K562 (cell line): ENCODE measurements around the gene CDC5L. TPM values are rescaled to one million over a fixed set of nuclear protein-coding genes. Genes with fewer than 3 reads are reported as not detected.

Experiments
- ATAC-seq: fragments of 200-7000 bp; cut with Tn5 transposase; 3 replicates; pipeline ENCODE4 v1.9.1; 2020; ENCODE audit warnings: moderate library complexity
- BruUV-seq: library from RNA; stranded (reverse); fragments of 400-500 nt; replicated peaks from 2 replicates; lab custom pipeline; 2021; lab: Mats Ljungman, UMichigan
- CTCF ChIA-PET: fragments of 300-600 bp; formaldehyde crosslinking; extraction: SDS; loops from one replicate; lab custom pipeline; 2021; ENCODE audit warnings: low intra/inter-chr PET ratio; lab: Yijun Ruan, JAX
- POLR2A ChIA-PET: fragments of 300-600, 350-650 bp; sonication (Branson Sonifier 250); formaldehyde crosslinking; extraction: SDS; loops from one replicate; lab custom pipeline; 2021; ENCODE audit warnings: antibody characterized with exemption, inconsistent platforms; lab: Yijun Ruan, JAX
- DNase-seq, 4 experiments: peaks; one replicate each; pipeline versions ENCODE4 v3.0.0 to v3.0.0-alpha.2; 2011 to 2018; ENCODE audit warnings: low spot score in 3 of 4, mixed read lengths in 3 of 4; ENCODE audit errors: extremely low read depth in 1 of 4
- FAIRE-seq: peaks from 2 replicates; lab custom pipeline; 2011; peaks lifted over from hg19 to GRCh38; lab: Jason Lieb, UNC
- H2AFZ ChIP-seq: 2 replicates; pipeline ENCODE4 v1.6.0; 2011; ENCODE audit warnings: low read depth, low read length, control low read depth, inconsistent platforms
- H3K27ac ChIP-seq: fragments of 200-600 bp; 3 replicates; pipeline ENCODE4 v1.8.0; 2011; ENCODE audit warnings: low read depth, mild to moderate bottlenecking, control low read depth, inconsistent platforms, low read length, moderate library complexity, mixed read lengths; ENCODE audit errors: extremely low read depth
- H3K27me3 ChIP-seq, 2 experiments: fragments of 300-600 bp in 1 of 2; 2 replicates in 1 of 2; 3 replicates in 1 of 2; pipeline versions ENCODE4 v1.6.0 to v1.8.0; 2011; ENCODE audit warnings: inconsistent platforms in 2 of 2, low read length in 2 of 2, mild to moderate bottlenecking in 1 of 2, mixed read lengths in 1 of 2, moderate library complexity in 1 of 2; ENCODE audit not compliant: control insufficient read depth in 2 of 2, insufficient read depth in 2 of 2
- H3K36me3 ChIP-seq: fragments of 300-600 bp; 3 replicates; pipeline ENCODE4 v1.8.0; 2011; ENCODE audit warnings: mild to moderate bottlenecking, low read length, inconsistent platforms; ENCODE audit not compliant: control insufficient read depth, insufficient read depth
- H3K4me1 ChIP-seq, 2 experiments: fragments of 200-600 bp in 1 of 2; replicated peaks in 1 of 2; 2 replicates in 1 of 2; 3 replicates in 1 of 2; pipeline versions ENCODE4 v1.5.1 to v1.8.0; 2011; ENCODE audit warnings: inconsistent platforms in 2 of 2, low read length in 2 of 2, mild to moderate bottlenecking in 1 of 2, mixed read lengths in 1 of 2, moderate library complexity in 1 of 2; ENCODE audit not compliant: control insufficient read depth in 2 of 2, insufficient read depth in 2 of 2
- H3K4me2 ChIP-seq: 2 replicates; pipeline ENCODE4 v1.6.1; 2011; ENCODE audit warnings: low read length, control low read depth, inconsistent platforms, mixed read lengths; ENCODE audit not compliant: insufficient read depth
- H3K4me3 ChIP-seq: fragments of 200-600 bp; sonication (generic), shearing (Covaris generic); 2 replicates; pipeline ENCODE4 v1.5.1; 2016; ENCODE audit warnings: control low read depth, inconsistent platforms
- H3K79me2 ChIP-seq: fragments of 200-600 bp; 3 replicates; pipeline ENCODE4 v1.8.0; 2011; ENCODE audit warnings: low read length, inconsistent platforms; ENCODE audit not compliant: control insufficient read depth, insufficient read depth
- H3K9ac ChIP-seq, 2 experiments: 2 replicates each; pipeline versions ENCODE4 v1.6.0 to v1.6.1; 2011; ENCODE audit warnings: low read depth in 2 of 2, low read length in 2 of 2, control low read depth in 1 of 2, inconsistent platforms in 1 of 2, mild to moderate bottlenecking in 1 of 2, mixed read lengths in 1 of 2; ENCODE audit not compliant: insufficient read depth in 1 of 2
- H3K9me1 ChIP-seq: one replicate; pipeline ENCODE4 v1.6.0; 2011; ENCODE audit warnings: inconsistent platforms, mild to moderate bottlenecking, low read length, moderate library complexity; ENCODE audit not compliant: control insufficient read depth, insufficient read depth
- H3K9me3 ChIP-seq: replicated peaks from 2 replicates; pipeline ENCODE4 v1.5.1; 2011; ENCODE audit warnings: low read depth, low read length, inconsistent platforms; ENCODE audit not compliant: control insufficient read depth, insufficient read depth
- H4K20me1 ChIP-seq: replicated peaks from 2 replicates; pipeline ENCODE4 v1.6.1; 2011; ENCODE audit warnings: low read length, inconsistent platforms, mixed read lengths; ENCODE audit not compliant: control insufficient read depth, insufficient read depth
- BRD9 ChIP-seq: fragments of 450-650 bp; IDR thresholded peaks from 2 replicates; pipeline ENCODE4 v1.6.1; 2018; ENCODE audit warnings: low read depth; ENCODE audit not compliant: partially characterized antibody
- FOSL1 ChIP-seq: fragments of 200-800 bp; sonication (Bioruptor generic); conservative IDR thresholded peaks from 2 replicates; pipeline ENCODE4 v1.6.1; 2016; ENCODE audit warnings: missing genetic modification characterization, missing compliant biosample characterization
- STAT5B ChIP-seq: fragments of 250-450 bp; sonication (Bioruptor Pico); IDR thresholded peaks from 2 replicates; pipeline ENCODE4 v1.8.0; 2021; ENCODE audit warnings: mild to moderate bottlenecking, inconsistent platforms
- SUPT5H ChIP-seq: fragments of 450-650 bp; IDR thresholded peaks from 2 replicates; pipeline ENCODE4 v1.6.1; 2016
- ZNF263 ChIP-seq: sonication (generic); formaldehyde crosslinking; IDR thresholded peaks from 2 replicates; pipeline ENCODE4 v1.8.0; 2022; ENCODE audit warnings: mild to moderate bottlenecking, missing genetic modification reagents, borderline replicate concordance
- WGBS: fragments of 100-300 bp; shearing (Covaris generic); methylation state at CpG from one replicate; pipeline ENCODE4 v1.1.6; 2016; ENCODE audit warnings: low coverage, mixed read lengths; ENCODE audit not compliant: insufficient coverage; ENCODE audit errors: missing lambda C conversion rate; 5-methylcytosine and 5-hydroxymethylcytosine counted together
- in situ Hi-C: fragments of 300-500 bp; cut with MboI; formaldehyde crosslinking; loops from 4 replicates; pipeline ENCODE4 v1.15.0; 2018; ENCODE audit warnings: inconsistent platforms, mixed read lengths
- intact Hi-C: fragments of 100-400 bp; cut with micrococcal nuclease; formaldehyde crosslinking; loops from 2 replicates; pipeline ENCODE4 v1.14.2; 2022
- polyA plus RNA-seq, 8 experiments: library from polyadenylated mRNA; depleted of rRNA in 4 of 8; stranded (reverse) in 5 of 8; unstranded in 3 of 8; fragments of >200 nt; fragmentation: Nextera tagmentation in 2 of 8; fragmentation: Illumina TruSeq in 1 of 8; extraction: Ambion mirVana in 2 of 8; extraction: Trizol in 1 of 8; gene quantifications; 2 replicates each; pipeline versions ENCODE4 v1.2.1 to v1.2.3, GENCODE V29; 2011 to 2014; ENCODE audit warnings: inconsistent platforms in 1 of 8, missing spikeins in 1 of 8
- total RNA-seq, 7 experiments: library from RNA; depleted of rRNA in 6 of 7; stranded (reverse); fragments of >200 nt in 6 of 7; fragmentation: Illumina TruSeq in 2 of 7; extraction: Trizol in 2 of 7; gene quantifications; 2 replicates each; pipeline versions ENCODE4 v1.2.1 to v1.2.3, GENCODE V29; 2011 to 2021; ENCODE audit warnings: low replicate concordance in 1 of 7
- TF ChIP-seq, protein P1 (sequence below): fragments of 450-650 bp; IDR thresholded peaks from 2 replicates; pipeline ENCODE4 v1.6.1; 2016; ENCODE audit warnings: missing biosample characterization, missing genetic modification characterization

The CDC5L gene
- total and polyA plus RNA-seq, 9 of the 15 experiments (the other 6 are each of a cell fraction or from before 2014, with no cell fraction given), result 22.3 to 44.2 (median 30.8) TPM

GRCh38 chr6:44498436-44498835 is 110.9 kb downstream of the CDC5L start:
- FAIRE-seq, result no peak
- DNase-seq, result no peak
- CTCF ChIA-PET, result no interaction called here
- no peak overlapping the region for H3K9ac ChIP-seq
- H3K36me3 ChIP-seq, result no peaks in the 10 kb centered on the region
- no peaks in the 10 kb centered on the region for H3K79me2 ChIP-seq
- POLR2A ChIA-PET, result interaction anchor here (0.7 to 1.8 kb wide), 4 partner anchors 28 to 502 kb away, joined by 3 to 5 read pairs (median 4); no protein-coding TSS in a partner anchor
- no peaks in the 10 kb centered on the region for H3K9me1 ChIP-seq
- no peaks in the 10 kb centered on the region for H3K4me1 ChIP-seq
- BruUV-seq, result no TSS peak
- no peak for TF ChIP-seq FOSL1 (tag)
- TF ChIP-seq, protein P1, sequence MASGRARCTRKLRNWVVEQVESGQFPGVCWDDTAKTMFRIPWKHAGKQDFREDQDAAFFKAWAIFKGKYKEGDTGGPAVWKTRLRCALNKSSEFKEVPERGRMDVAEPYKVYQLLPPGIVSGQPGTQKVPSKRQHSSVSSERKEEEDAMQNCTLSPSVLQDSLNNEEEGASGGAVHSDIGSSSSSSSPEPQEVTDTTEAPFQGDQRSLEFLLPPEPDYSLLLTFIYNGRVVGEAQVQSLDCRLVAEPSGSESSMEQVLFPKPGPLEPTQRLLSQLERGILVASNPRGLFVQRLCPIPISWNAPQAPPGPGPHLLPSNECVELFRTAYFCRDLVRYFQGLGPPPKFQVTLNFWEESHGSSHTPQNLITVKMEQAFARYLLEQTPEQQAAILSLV (tag), result no peak
- no peak for TF ChIP-seq ZNF263 (CRISPR knock-in tag)
- TF ChIP-seq BRD9, result no peak
- TF ChIP-seq STAT5B, result no peak
- no peak for TF ChIP-seq SUPT5H
- in situ Hi-C loops (no loop called here), intact Hi-C loops (no loop called here)
- 4% methylated on average over 5 of the region's 5 CpGs for WGBS
- 0 out of 2 replicates have a peak, but pooled peaks cover 2% of the 10 kb centered on the region for H4K20me1 ChIP-seq
- no peak overlapping the region for H2AFZ ChIP-seq
- no peak overlapping the region for H3K27ac ChIP-seq
- ATAC-seq, result no peak
- H3K27me3 ChIP-seq, result peaks cover 30 to 56% of the 10 kb centered on the region in 2 experiments
- no peak overlapping the region for H3K4me2 ChIP-seq
- H3K9me3 ChIP-seq, result no peaks in the 10 kb centered on the region
- H3K4me3 ChIP-seq, result no peak overlapping the region
